ENCODE data around the gene PARVB. TPM values are rescaled to one million over a fixed set of nuclear protein-coding genes. Genes with fewer than 3 reads are reported as not detected.

Gene PARVB
- total RNA-seq, 1 donor, result 29.3 TPM

- H3K4me3 ChIP-seq (ENCODE audit: insufficient read depth, low read length), result no peak overlapping the region
- H3K9me3 ChIP-seq (ENCODE audit: low read depth, low read length), result no peaks in the 10 kb centered on the region
- H2AFZ ChIP-seq (ENCODE audit: low read length), result no peak overlapping the region
- H3K4me1 ChIP-seq (ENCODE audit: insufficient read depth, low read length), result peaks cover 9% of the 10 kb centered on the region
- H3K27ac ChIP-seq (ENCODE audit: low read depth, low read length), result no peak overlapping the region
- H3K4me2 ChIP-seq (ENCODE audit: insufficient read depth, low read length), result no peak overlapping the region
- H3K27me3 ChIP-seq (ENCODE audit: insufficient read depth, low read length), result peaks cover 30% of the 10 kb centered on the region
- no peaks in the 10 kb centered on the region for H3K36me3 ChIP-seq (ENCODE audit: insufficient read depth, low read length)
- TF ChIP-seq CTCF (IDR thresholded peaks at IDR 0.05; ENCODE audit: extremely low read depth, low read depth, low read length), result no peak
- H4K20me1 ChIP-seq (ENCODE audit: insufficient read depth, low read length), result no peaks in the 10 kb centered on the region
- no peak for DNase-seq (ENCODE audit: insufficient read length, low spot score, missing footprints)
- H3K79me2 ChIP-seq (ENCODE audit: insufficient read depth, low read length), result no peaks in the 10 kb centered on the region
These were observed 172.6 kb downstream of the PARVB start for GRCh38 chr22:44196731-44197131.

DNA sequence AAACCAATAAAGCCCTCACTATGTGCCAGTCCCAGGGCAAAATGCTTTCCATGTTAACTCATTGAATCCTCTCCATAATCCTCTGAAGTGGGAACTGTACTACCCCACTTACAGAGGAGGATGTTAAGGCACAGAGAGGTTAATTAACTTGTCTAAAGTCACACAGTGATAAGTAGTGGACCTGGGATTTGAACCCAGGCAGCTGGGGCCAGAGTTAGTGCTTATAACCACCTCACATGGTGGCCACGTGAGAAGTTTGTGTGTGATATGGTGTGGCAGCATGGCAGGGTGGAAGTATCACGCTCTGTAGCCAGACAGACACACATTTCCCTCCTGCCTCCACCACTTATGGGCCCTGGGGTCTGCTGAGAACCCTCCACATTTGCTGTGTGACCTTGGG lies 173.2 kb downstream of the PARVB start:
- Histone ChIP-seq H2AFZ (ENCODE audit: low read length) (no peak overlapping the region), H3K27me3 (ENCODE audit: insufficient read depth, low read length) (peaks cover 30% of the 10 kb centered on the region), H3K36me3 (ENCODE audit: insufficient read depth, low read length) (no peaks in the 10 kb centered on the region), H3K79me2 (ENCODE audit: insufficient read depth, low read length) (no peaks in the 10 kb centered on the region), H3K27ac (ENCODE audit: low read depth, low read length) (no peak overlapping the region), H3K9me3 (ENCODE audit: low read depth, low read length) (no peaks in the 10 kb centered on the region), H3K4me3 (ENCODE audit: insufficient read depth, low read length) (no peak overlapping the region), H3K4me1 (ENCODE audit: insufficient read depth, low read length) (peaks cover 14% of the 10 kb centered on the region), H3K4me2 (ENCODE audit: insufficient read depth, low read length) (no peak overlapping the region), H4K20me1 (ENCODE audit: insufficient read depth, low read length) (no peaks in the 10 kb centered on the region)
- no peak for TF ChIP-seq CTCF (IDR thresholded peaks at IDR 0.05; ENCODE audit: extremely low read depth, low read depth, low read length)
- no peak for DNase-seq (ENCODE audit: insufficient read length, low spot score, missing footprints)

GRCh38 chr22:44199164-44199563 lies 175.1 kb downstream of the PARVB start:
- Histone ChIP-seq H3K27me3 (ENCODE audit: insufficient read depth, low read length) (peaks cover 27% of the 10 kb centered on the region), H3K4me2 (ENCODE audit: insufficient read depth, low read length) (no peak overlapping the region), H3K9me3 (ENCODE audit: low read depth, low read length) (no peaks in the 10 kb centered on the region), H3K27ac (ENCODE audit: low read depth, low read length) (no peak overlapping the region), H3K4me3 (ENCODE audit: insufficient read depth, low read length) (no peak overlapping the region), H3K79me2 (ENCODE audit: insufficient read depth, low read length) (no peaks in the 10 kb centered on the region), H2AFZ (ENCODE audit: low read length) (no peak overlapping the region), H3K36me3 (ENCODE audit: insufficient read depth, low read length) (no peaks in the 10 kb centered on the region), H4K20me1 (ENCODE audit: insufficient read depth, low read length) (no peaks in the 10 kb centered on the region), H3K4me1 (ENCODE audit: insufficient read depth, low read length) (peaks cover 15% of the 10 kb centered on the region)
- DNase-seq (ENCODE audit: insufficient read length, low spot score, missing footprints), result no peak
- TF ChIP-seq CTCF (IDR thresholded peaks at IDR 0.05; ENCODE audit: extremely low read depth, low read depth, low read length), result no peak

GRCh38 chr22:44199866-44200265 lies 175.8 kb downstream of the PARVB start:
- DNase-seq (ENCODE audit: insufficient read length, low spot score, missing footprints), result no peak
- H3K9me3 ChIP-seq (ENCODE audit: low read depth, low read length), result no peaks in the 10 kb centered on the region
- H3K4me2 ChIP-seq (ENCODE audit: insufficient read depth, low read length), result no peak overlapping the region
- H3K4me1 ChIP-seq (ENCODE audit: insufficient read depth, low read length), result peaks cover 15% of the 10 kb centered on the region
- no peak for TF ChIP-seq CTCF (IDR thresholded peaks at IDR 0.05; ENCODE audit: extremely low read depth, low read depth, low read length)
- peaks cover 20% of the 10 kb centered on the region for H3K27me3 ChIP-seq (ENCODE audit: insufficient read depth, low read length)
- no peaks in the 10 kb centered on the region for H3K79me2 ChIP-seq (ENCODE audit: insufficient read depth, low read length)
- H3K4me3 ChIP-seq (ENCODE audit: insufficient read depth, low read length), result no peak overlapping the region
- H3K36me3 ChIP-seq (ENCODE audit: insufficient read depth, low read length), result no peaks in the 10 kb centered on the region
- no peaks in the 10 kb centered on the region for H4K20me1 ChIP-seq (ENCODE audit: insufficient read depth, low read length)
- no peak overlapping the region for H2AFZ ChIP-seq (ENCODE audit: low read length)
- H3K27ac ChIP-seq (ENCODE audit: low read depth, low read length), result no peak overlapping the region

All from osteoblast (primary cell).